Middle frontal gyrus (tissue), 1 donor: ENCODE data around the gene ACOT2.
A peak's percentile ranks its signal among the peaks of the same experiment; 100 is the strongest.
"Not testable (repeated sequence)": the region's sequence is repeated elsewhere in the genome, so short reads cannot be mapped to it uniquely, and the experiment has no call there.

Experiments
- DNase-seq: peaks from one replicate; pipeline ENCODE4 v3.0.0-alpha.2; 2015; ENCODE audit warnings: low spot score; ENCODE audit errors: extremely low spot score

The ACOT2 gene

GRCh38 chr14:73569185-73569958 is at the start of gene ACOT2:
Gene ACOT2, plus strand, starts transcription at chr14:73569213. Its CDS starts 28 bp downstream, at chr14:73569241.
- peak; percentile 46 for DNase-seq

GRCh38 chr14:73521229-73521628 is 47.8 kb upstream of the ACOT2 start:
- no peak for DNase-seq

- no peak for DNase-seq
Measured at GRCh38 chr14:73524493-73524892, 44.5 kb upstream of the ACOT2 start.

GRCh38 chr14:73526036-73526984 is 42.7 kb upstream of the ACOT2 start:
- no peak for DNase-seq

- DNase-seq: not testable (repeated sequence)
Measured at GRCh38 chr14:73529356-73529755, 39.7 kb upstream of the ACOT2 start.

- not testable (repeated sequence) for DNase-seq
Measured at GRCh38 chr14:73531971-73532370, 37.0 kb upstream of the ACOT2 start.

- DNase-seq: not testable (repeated sequence)
Measured at GRCh38 chr14:73537244-73538045, 31.6 kb upstream of the ACOT2 start.

- DNase-seq: not testable (repeated sequence)
Measured at GRCh38 chr14:73539017-73539416, 30.0 kb upstream of the ACOT2 start.

GRCh38 chr14:73542961-73543360 is 26.1 kb upstream of the ACOT2 start:
- not testable (repeated sequence) for DNase-seq

- not testable (repeated sequence) for DNase-seq
Measured at GRCh38 chr14:73545353-73545752, 23.7 kb upstream of the ACOT2 start.

GRCh38 chr14:73549097-73549496 is 19.9 kb upstream of the ACOT2 start:
- DNase-seq: not testable (repeated sequence)

- DNase-seq: not testable (repeated sequence)
Measured at GRCh38 chr14:73549889-73550524, 19.0 kb upstream of the ACOT2 start.

GRCh38 chr14:73553845-73554244 is 15.2 kb upstream of the ACOT2 start:
- no peak for DNase-seq

- not testable (repeated sequence) for DNase-seq
Measured at GRCh38 chr14:73557201-73557600, 11.8 kb upstream of the ACOT2 start.

GRCh38 chr14:73558238-73558637 is 10.8 kb upstream of the ACOT2 start:
- DNase-seq: not testable (repeated sequence)

- not testable (repeated sequence) for DNase-seq
Measured at GRCh38 chr14:73562256-73562655, 6.8 kb upstream of the ACOT2 start.

- not testable (repeated sequence) for DNase-seq
Measured at GRCh38 chr14:73562696-73563095, 6.3 kb upstream of the ACOT2 start.

- not testable (repeated sequence) for DNase-seq
Measured at GRCh38 chr14:73566431-73566830, 2.6 kb upstream of the ACOT2 start.

GRCh38 chr14:73566935-73567334 is 2.1 kb upstream of the ACOT2 start:
- DNase-seq: not testable (repeated sequence)

GRCh38 chr14:73567358-73567757 is 1.7 kb upstream of the ACOT2 start:
- DNase-seq: no peak
